DMS 273 (cell line): ENCODE results near the gene GPR179.
A peak's percentile ranks its signal among the peaks of the same experiment; 100 is the strongest.
"Not testable (repeated sequence)": the region's sequence is repeated elsewhere in the genome, so short reads cannot be mapped to it uniquely, and the experiment has no call there.

Experiments used
- DNase-seq: peaks from one replicate; lab custom pipeline; 2025; ENCODE audit not compliant: unreplicated experiment; lab: John Stamatoyannopoulos, UW

Gene GPR179

DNA sequence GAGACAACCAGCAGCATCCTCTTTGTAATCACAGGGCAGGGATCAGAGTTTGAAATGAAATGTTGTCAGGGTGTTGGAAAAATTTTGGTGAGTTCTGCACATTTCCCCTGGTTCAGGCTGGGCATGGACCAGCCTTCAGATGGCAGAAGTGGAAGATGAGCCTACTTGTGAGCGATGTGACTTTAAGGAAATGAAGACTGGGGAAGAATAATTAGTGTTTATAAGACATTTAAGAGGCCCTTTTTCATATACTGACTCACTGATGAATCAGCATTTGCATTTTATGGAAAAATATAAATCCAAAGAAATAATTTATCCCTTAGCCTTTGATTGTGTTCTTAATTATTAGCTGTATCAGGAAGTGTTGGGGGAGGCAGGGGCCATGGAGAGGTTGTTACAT is 20.9 kb downstream of the GPR179 start:
- no peak for DNase-seq

DNA sequence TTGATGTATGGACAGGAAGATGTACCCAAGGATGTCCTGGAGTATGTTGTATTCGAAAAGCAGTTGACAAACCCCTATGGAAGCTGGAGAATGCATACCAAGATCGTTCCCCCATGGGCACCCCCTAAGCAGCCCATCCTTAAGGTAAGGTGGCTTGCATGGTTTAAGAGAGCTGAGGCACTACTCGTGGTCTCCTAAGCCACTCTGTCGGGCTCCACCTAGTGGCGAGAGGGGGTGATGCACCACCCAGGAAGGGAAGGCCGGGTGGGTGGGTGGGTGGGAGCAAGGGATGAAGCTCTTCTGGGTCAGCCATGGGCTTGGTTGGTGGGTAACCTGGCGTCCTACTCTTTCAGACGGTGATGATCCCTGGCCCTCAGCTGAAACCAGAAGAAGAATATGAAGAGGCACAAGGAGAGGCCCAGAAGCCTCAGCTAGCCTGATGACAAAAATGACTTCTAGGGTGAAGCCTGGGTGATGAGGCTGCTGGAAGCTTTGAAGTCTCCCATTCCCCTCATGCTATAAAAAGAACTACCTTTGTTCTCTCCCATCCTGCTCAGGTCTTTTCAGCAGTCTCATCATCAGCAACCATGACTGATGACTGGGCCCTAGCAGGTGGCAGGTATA is 21.5 kb downstream of the GPR179 start:
- DNase-seq, result peak; percentile 85

DNA sequence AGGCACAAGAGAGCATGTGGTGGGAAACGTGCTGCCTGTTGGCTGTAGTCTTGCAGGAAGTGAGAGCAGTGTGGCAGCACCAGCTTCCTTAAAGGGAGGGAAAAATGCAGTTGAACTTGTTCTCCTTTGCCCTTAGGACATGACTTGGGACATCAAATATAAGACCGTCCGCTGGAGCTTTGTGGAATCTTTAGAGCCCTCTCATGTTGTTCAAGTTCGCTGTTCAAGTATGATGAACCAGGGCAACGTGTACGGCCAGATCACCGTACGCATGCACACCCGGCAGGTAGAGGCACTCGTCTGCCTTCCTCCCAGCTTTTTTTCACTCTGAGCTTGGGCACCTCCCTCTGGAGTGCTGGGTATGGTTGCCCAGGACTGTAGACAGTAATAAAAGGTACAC is 23.3 kb downstream of the GPR179 start:
- no peak for DNase-seq

DNA sequence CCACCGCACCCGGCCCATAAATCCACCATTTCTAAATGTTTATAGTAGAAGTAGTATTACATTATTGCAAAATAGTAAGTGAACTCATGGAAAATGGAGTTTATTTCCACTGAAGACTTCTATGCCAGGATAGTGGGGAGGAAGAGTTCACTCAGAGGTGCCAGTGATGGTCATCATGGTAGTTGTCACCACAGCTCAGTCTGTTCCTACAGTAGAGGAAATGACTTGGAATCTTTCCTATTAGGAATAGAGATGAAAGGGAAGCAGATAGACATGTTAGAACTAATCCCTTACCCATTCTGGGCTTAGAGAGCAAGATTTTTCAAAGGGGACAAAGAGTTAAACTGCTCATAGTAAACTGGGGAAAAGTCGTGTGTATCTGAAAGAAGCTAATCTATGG is 26.7 kb downstream of the GPR179 start:
- no peak for DNase-seq

DNA sequence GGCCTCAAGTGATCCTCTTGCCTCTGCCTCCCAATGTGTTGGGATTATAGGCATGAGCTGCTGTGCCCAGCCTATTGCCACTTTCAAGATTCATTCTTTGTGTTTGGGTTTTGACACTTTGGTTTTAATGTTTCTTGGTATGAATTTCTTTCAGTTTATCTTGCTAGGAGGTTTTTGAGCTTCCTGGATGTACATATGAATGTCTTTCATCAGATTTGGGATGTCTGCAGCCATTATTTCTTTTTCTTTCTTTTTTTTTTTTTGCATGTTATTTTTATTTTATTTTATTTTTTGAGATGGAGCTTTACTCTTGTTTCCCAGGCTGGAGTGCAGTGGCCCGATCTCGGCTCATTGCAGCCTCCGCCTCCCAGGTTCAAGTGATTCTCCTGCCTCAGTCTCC is 28.3 kb downstream of the GPR179 start:
- DNase-seq, result no peak

DNA sequence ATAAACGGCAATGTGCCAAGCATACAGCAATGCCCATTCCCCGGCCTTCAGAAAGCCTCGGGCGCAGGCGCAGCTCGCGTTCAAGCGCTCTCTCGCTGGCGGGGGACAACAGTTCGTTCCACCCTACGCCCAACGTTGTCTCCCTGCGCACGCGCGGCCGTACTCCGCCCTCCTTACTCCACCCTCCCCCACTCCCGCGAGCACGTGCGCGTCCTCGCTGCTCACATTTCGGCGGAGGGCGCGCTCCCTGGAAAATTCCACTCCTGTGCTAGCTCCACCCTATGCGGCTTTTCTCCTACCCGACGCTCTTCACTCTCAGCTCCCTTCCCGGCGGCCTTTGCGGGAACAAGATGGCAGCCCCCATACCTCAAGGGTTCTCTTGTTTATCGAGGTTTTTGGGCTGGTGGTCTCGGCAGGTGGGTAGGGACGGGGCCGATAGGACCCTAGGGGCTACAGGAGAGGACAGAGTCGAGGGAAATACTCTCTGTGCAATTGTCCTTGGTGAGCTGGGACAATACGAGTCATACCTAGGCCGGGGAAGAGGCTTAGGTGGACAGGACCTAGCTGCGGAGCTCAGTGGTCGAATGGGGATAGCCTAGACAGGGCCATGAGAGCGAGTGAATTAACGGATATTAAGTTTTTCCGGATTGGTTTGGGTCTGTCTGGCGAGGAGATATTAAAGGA is 46.8 kb downstream of the GPR179 start, which contains the start of gene MRPL45:
Gene MRPL45 (plus strand): TSS at position 335 of the 684 bp plus-strand sequence. CDS start 16 bp downstream, at position 351.
- peak; percentile 99 for DNase-seq

DNA sequence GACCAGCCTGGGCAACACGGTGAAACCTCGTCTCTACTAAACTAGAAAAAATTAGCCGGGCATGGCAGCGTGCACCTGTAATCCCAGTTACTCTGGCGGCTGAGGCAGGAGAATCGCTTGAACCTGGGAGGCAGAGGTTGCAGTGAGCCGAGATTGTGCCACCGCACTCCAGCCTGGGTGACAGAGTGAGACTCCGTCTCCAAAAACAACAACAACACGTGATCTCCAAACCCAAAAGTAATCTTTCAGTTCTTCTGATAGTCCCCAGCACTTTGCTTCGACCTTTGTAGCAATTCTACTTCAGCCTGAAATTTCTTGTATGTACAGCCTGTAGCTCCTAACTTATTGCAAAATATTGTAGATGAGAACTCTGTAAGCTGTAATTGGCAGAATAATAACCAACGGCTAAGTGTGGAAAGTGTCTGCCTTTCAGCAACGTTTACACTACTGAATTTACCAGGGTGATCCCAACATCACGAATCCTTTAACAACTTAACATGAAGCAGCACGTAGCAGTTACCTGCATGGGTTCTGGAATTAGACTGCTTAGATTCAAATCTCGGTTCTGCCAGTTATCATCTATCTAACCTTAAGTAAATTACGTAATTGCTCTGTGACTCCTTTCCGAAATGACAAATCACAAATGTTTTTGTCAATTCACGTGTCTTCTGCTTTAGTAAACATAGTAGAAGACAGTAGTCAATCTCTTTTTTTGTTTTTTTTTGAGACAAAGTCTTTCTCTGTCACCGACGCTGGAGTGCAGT is 48.0 kb downstream of the GPR179 start:
- DNase-seq, result not testable (repeated sequence)

DNA sequence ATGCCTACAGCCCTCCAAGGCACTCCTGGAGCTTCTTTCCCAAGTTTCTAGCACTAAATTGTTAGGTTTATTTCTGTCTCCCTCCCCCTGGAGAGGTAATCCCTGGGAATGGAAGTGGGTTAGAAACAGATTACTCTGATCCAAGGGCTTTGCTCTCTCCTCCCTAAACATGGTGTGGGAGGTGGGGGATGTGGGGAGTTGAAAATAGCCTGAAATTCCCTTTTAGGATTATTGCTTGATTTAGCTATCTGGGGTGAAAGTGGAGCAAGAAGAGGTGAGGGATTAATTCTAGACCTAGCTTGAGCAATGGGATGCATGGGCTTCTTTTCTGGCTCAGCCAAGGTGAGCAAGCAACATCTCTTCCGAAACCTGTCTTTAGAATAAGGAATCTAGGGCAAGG is 54.0 kb downstream of the GPR179 start:
- not testable (repeated sequence) for DNase-seq

DNA sequence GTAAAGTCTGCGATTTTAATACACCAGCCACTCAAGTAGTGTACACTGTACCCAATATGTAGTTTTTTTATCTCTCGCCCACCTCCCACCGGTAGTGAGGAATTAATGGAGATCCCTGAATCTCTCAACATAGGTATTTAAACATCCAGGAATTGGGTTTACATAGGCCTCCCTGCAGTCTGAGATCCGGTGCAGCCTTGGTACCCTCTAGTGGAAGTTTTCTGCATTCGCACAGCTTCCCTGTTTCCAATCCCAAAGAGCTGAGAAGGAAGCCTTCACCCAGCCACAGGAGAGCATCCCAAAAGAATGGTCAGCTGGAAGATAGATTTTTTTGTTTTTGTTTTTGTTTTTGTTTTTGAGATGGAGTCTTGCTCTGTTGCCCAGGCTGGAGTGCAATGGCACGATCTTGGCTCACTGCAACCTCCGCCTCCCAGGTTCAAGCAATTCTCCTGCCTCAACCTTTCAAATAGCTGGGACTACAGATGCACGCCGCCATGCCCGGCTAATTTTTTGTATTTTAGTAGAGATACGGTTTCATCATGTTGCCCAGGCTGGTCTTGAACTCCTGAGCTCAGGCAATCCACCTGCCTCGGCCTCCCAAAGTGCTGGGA is 55.4 kb downstream of the GPR179 start:
- peak; percentile 45 for DNase-seq

DNA sequence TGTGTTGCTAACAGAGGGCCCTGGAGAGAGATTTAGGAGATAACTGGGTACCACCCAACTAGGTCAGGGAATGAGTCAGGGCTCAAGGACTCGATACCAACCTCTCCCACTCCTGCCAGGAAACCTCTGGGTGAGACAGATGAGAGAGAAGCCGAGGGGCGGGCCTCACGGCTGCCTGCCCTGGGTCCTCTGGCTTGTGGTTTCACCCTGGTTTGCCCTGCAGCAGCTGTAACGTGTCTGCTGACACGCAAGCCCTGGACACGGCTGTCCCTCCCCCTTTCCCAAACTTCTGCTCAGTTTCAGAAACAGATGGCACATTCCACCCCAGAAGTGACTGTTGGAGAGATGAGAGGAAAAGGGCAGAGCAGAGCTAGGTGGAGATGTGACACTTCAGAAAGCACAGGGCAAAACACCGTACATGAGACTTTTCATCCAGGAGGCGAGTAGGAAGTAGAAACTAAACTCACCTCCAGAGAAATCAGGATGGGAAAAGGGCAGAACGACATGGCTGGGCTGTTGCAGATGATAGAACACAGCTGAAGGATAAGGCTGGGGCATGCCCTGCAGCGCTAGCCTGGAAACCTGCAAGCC is 57.2 kb downstream of the GPR179 start:
- DNase-seq, result peak; percentile 75

DNA sequence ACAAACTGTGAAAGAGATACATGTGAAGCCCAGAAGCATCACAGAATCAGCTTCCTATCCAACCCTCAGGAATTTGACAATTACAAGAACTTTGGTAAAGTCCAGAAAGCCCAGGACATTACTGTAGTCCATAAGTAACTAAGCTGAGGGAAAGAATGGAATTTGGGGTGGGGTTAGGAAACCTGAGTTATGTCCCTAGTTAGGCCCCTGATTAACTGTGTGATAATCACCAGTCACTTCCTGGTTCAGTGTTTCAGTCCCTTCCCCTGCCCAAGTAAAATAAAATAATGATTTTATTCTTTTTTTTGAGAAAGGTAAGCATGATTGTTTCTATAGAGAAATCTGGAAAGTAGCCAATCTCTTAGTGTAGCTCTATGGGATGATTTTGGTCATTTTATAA is 57.8 kb downstream of the GPR179 start:
- not testable (repeated sequence) for DNase-seq
